Neural progenitor cell (in vitro differentiated cells): ENCODE measurements around the gene PRR35.

Experiments
- EZH2 ChIP-seq: fragments of 200-600 bp; sonication (generic); IDR thresholded peaks from 2 replicates; pipeline ENCODE4 v1.6.1; 2017; ENCODE audit warnings: antibody characterized with exemption, mild to moderate bottlenecking, moderate library complexity
- EZH2phosphoT487 ChIP-seq: fragments of 200-600 bp; sonication (generic); IDR thresholded peaks from 2 replicates; pipeline ENCODE4 v1.6.1; 2017; ENCODE audit warnings: antibody characterized with exemption
- TF ChIP-seq, protein P1 (sequence below): fragments of 200-600 bp; sonication (generic); IDR thresholded peaks from 2 replicates; pipeline ENCODE4 v1.5.1; 2017; ENCODE audit warnings: antibody characterized with exemption, mild to moderate bottlenecking

DNA sequence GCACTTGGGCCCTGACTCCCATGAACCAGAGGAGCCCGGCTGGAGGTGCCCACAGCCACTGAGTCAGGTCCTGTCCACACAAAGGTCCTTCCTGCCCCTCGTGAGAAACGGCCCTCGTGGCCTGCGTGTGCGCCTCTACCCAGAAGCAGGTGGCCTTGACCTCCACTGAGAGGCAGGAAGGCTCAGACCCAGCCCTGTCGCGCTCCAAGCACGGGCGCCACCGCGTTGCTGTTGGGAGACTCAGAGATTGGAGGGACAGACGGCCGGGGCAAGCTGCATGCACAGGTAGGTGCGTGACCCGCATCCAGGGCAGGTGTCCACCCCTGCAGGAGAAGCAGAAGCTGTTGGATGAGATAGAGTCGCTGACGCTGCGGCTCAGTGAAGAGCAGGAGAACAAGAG, 40.8 kb upstream of the PRR35 start:
- TF ChIP-seq EZH2, result no peak
- TF ChIP-seq, protein P1, sequence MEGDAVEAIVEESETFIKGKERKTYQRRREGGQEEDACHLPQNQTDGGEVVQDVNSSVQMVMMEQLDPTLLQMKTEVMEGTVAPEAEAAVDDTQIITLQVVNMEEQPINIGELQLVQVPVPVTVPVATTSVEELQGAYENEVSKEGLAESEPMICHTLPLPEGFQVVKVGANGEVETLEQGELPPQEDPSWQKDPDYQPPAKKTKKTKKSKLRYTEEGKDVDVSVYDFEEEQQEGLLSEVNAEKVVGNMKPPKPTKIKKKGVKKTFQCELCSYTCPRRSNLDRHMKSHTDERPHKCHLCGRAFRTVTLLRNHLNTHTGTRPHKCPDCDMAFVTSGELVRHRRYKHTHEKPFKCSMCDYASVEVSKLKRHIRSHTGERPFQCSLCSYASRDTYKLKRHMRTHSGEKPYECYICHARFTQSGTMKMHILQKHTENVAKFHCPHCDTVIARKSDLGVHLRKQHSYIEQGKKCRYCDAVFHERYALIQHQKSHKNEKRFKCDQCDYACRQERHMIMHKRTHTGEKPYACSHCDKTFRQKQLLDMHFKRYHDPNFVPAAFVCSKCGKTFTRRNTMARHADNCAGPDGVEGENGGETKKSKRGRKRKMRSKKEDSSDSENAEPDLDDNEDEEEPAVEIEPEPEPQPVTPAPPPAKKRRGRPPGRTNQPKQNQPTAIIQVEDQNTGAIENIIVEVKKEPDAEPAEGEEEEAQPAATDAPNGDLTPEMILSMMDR, result no peak
- TF ChIP-seq EZH2phosphoT487, result no peak
